ENCODE data around the gene PRKCB.

PRKCB gene

DNA sequence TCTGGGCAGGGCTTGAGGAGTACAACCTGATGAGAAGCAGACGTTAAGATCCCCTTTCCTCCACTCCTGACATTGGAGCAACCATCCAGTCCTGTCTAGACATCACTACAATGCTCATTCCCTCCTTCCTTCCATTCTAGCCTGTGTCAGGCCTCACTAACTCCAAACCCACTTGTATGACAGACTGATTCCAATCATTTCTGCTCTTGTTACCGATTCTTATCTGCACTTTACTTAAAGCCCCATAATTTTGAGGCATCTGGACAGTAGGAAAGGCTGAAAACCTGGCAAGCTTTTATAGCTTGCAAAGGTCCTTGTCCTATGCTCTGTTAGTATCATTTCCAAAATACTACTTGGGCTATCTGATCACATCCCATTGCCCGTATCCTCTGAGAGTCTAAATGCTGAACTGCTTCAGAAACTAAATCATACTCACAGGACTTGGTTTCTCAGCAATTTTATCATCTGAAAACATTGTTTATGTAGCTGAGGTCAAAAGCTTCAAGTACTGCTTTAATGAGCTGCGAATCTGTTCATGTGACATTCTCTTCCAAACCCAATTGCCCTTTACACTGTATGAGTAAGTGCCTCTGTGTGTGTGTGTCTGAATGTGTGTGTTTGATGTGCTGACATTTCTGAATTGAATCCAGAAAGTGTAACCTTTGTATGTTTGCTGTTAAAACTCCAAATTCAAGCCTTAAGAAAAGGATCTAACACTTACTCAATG is 363.2 kb downstream of the PRKCB start:
- no peak overlapping the region for H3K4me3 ChIP-seq (replicated peaks; ENCODE audit: low read depth, low read length)
- no peak for DNase-seq (ENCODE audit: low read depth)
- TF ChIP-seq, protein P1, sequence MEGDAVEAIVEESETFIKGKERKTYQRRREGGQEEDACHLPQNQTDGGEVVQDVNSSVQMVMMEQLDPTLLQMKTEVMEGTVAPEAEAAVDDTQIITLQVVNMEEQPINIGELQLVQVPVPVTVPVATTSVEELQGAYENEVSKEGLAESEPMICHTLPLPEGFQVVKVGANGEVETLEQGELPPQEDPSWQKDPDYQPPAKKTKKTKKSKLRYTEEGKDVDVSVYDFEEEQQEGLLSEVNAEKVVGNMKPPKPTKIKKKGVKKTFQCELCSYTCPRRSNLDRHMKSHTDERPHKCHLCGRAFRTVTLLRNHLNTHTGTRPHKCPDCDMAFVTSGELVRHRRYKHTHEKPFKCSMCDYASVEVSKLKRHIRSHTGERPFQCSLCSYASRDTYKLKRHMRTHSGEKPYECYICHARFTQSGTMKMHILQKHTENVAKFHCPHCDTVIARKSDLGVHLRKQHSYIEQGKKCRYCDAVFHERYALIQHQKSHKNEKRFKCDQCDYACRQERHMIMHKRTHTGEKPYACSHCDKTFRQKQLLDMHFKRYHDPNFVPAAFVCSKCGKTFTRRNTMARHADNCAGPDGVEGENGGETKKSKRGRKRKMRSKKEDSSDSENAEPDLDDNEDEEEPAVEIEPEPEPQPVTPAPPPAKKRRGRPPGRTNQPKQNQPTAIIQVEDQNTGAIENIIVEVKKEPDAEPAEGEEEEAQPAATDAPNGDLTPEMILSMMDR (IDR thresholded peaks at IDR 0.05; ENCODE audit: low read length, missing control alignments): no peak

DNA sequence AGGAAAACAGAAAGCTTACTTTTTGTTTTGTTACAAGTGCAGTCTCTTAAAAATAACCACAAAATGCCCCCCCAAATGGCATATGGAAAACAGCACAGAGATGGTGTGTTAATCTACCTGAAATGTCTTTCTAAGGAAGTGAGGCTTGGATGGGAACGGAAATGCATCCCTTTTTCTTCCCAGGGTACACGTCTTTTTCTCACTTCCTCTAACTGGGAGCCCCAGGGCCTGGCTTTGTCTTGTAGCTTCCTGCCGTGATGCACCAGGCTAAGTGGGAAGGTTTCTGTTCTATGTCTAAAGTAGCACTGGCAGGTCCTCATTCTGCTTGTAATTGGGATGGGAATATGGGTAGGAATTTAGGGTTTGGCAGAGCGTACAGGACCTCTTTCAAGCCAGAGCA is 367.9 kb downstream of the PRKCB start:
- no peak for DNase-seq (ENCODE audit: low read depth)
- TF ChIP-seq, protein P1 (IDR thresholded peaks at IDR 0.05; ENCODE audit: low read length, missing control alignments): no peak
- no peak overlapping the region for H3K4me3 ChIP-seq (replicated peaks; ENCODE audit: low read depth, low read length)

DNA sequence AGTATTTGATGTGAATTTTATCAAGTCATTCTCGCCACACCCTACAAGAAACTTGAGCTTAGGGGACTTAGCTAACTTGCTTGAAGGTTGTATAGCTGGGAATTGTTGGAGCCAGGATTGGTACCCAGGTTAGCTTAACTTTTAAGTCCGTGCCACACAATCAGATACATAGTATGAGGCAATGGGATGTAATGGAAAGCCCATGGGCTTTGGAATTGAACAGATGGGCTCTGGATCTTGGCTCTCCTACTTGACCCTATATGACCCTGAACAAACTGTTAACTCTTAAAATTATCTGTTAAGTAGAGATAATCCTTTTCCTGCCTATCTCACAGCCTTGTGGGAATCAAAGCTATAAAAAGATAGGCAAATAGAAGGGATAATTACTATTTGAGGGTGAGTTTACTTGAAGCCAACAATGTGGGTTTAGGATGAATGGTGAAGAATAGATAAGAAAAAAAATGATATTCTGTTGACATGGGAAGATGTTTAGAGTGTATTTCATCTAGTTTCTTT is 368.4 kb downstream of the PRKCB start:
- TF ChIP-seq, protein P1 (IDR thresholded peaks at IDR 0.05; ENCODE audit: low read length, missing control alignments): no peak
- no peak overlapping the region for H3K4me3 ChIP-seq (replicated peaks; ENCODE audit: low read depth, low read length)
- DNase-seq (ENCODE audit: low read depth): no peak

DNA sequence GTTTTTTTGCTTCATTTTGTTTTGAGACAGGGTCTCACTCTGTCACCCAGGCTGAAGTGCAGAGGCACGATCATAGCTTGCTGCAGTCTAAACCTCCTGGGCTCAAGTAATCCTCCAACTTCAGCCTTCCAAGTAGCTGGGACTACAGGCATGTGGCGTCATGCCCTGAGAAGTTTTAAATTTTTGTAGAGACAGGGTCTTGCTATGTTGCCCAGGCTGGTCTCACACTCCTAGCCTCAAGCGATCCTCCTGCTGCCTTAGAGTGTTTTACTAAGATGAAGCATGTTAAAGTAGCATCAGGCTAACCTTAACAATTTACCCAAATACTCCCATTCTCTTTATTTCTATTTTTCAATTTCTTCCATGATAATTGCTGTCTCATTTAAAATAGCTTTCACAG is 371.1 kb downstream of the PRKCB start:
- H3K4me3 ChIP-seq (replicated peaks; ENCODE audit: low read depth, low read length): no peak overlapping the region
- no peak for DNase-seq (ENCODE audit: low read depth)
- TF ChIP-seq, protein P1 (IDR thresholded peaks at IDR 0.05; ENCODE audit: low read length, missing control alignments): no peak

DNA sequence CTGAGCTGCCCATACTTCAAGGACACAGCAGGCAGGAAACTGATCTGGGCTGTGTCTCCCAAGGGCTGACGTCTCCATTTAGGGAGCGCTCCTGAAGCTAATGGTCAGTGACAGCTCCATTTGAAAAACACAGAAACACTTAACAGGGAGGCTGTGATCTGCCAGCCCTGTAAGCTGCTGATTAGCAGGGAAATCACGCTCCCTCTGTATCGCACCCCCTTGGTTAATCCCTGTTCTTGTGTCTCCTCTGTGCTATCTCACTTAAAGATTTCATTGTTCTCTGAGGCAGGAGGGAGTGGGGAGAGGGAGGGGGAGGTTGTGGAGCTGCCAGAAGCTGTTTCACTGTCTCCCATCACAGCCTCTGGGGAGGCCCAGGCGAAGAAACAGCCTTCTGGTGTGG is 372.9 kb downstream of the PRKCB start:
- H3K4me3 ChIP-seq (replicated peaks; ENCODE audit: low read depth, low read length): no peak overlapping the region
- TF ChIP-seq, protein P1 (IDR thresholded peaks at IDR 0.05; ENCODE audit: low read length, missing control alignments): no peak
- DNase-seq (ENCODE audit: low read depth): no peak

DNA sequence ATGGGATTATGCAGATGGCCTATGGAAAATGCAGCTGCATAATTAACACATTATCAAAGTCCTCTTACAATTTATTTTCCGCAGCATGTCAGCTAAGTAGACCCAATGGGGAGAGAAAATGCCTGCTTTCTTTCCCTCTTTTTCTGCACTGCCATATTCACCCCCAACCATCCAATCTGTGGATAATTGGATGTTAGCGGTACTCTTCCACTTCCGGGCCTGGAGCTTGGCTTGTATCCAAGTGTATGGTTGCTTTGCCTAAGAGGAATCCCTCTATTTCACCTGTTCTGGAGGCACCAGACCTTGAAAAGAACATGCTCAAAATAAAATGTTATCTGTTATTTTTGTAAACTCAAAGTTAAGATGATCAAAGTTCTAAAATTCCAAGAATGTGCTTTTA is 379.2 kb downstream of the PRKCB start:
- TF ChIP-seq, protein P1 (IDR thresholded peaks at IDR 0.05; ENCODE audit: low read length, missing control alignments): no peak
- no peak for DNase-seq (ENCODE audit: low read depth)
- H3K4me3 ChIP-seq (replicated peaks; ENCODE audit: low read depth, low read length): no peak overlapping the region

DNA sequence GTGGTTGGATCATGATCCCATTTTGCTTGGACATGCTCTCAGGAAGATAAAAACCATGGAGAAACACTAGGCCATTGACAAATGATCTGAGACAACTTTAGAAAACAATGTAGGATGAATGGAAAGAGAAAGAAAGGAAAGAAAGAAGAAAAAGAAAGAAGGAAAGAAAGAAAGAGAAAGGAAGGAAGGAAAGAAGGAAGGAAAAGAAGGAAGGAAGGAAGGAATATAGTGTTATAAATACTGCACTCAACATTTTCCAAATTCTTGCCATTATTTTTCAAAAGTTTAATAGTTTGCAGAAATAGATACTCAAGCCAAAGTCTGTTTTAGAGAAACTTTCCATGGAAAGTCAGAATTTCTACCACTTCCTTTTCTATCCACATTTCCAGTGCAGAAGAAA is 381.2 kb downstream of the PRKCB start:
- no peak for DNase-seq (ENCODE audit: low read depth)
- H3K4me3 ChIP-seq (replicated peaks; ENCODE audit: low read depth, low read length): no peak overlapping the region
- TF ChIP-seq, protein P1 (IDR thresholded peaks at IDR 0.05; ENCODE audit: low read length, missing control alignments): no peak

Measured in fibroblast of pulmonary artery (primary cell).